Spleen (tissue), 11 donors: ENCODE measurements around the gene DCPS. TPM values are rescaled to one million over a fixed set of nuclear protein-coding genes. Genes with fewer than 3 reads are reported as not detected.

Source experiments
- DNase-seq: peaks from one replicate; pipeline ENCODE4 v3.0.0-alpha.2; 2020
- H3K27ac ChIP-seq, 8 donors: fragments of 200-600 bp; sonication (generic) in 7 of 8; 1 replicate in 4 of 8; 2 replicates in 4 of 8; pipeline versions ENCODE4 v1.5.0 to v1.8.0; 2016 to 2021; ENCODE audit warnings: inconsistent platforms in 4 of 8, mild to moderate bottlenecking in 4 of 8, moderate library complexity in 1 of 8
- H3K27me3 ChIP-seq, 7 donors: fragments of 200-600 bp; sonication (generic) in 6 of 7; replicated peaks in 1 of 7; 1 replicate in 4 of 7; 2 replicates in 3 of 7; pipeline versions ENCODE4 v1.5.0 to v1.8.0; 2016 to 2021; ENCODE audit warnings: inconsistent platforms in 3 of 7, mild to moderate bottlenecking in 1 of 7
- H3K36me3 ChIP-seq, 6 donors: fragments of 200-600 bp; sonication (generic) in 5 of 6; 1 replicate in 4 of 6; 2 replicates in 2 of 6; pipeline versions ENCODE4 v1.5.0 to v1.8.0; 2016 to 2021; ENCODE audit warnings: inconsistent platforms in 2 of 6
- H3K4me1 ChIP-seq, 6 donors: fragments of 200-600 bp; sonication (generic) in 5 of 6; 1 replicate in 3 of 6; 2 replicates in 3 of 6; pipeline versions ENCODE4 v1.5.0 to v1.8.0; 2016 to 2021; ENCODE audit warnings: inconsistent platforms in 3 of 6
- H3K4me3 ChIP-seq, 8 donors: fragments of 200-600 bp; sonication (generic) in 7 of 8; 1 replicate in 4 of 8; 2 replicates in 4 of 8; pipeline versions ENCODE4 v1.5.0 to v1.8.0; 2016 to 2021; ENCODE audit warnings: inconsistent platforms in 4 of 8, mild to moderate bottlenecking in 4 of 8, moderate library complexity in 2 of 8
- H3K9me3 ChIP-seq, 8 donors: fragments of 200-600 bp; sonication (generic) in 7 of 8; 1 replicate in 4 of 8; 2 replicates in 4 of 8; pipeline versions ENCODE4 v1.5.0 to v1.8.0; 2016 to 2021; ENCODE audit warnings: inconsistent platforms in 4 of 8
- POLR2A ChIP-seq, 3 donors: fragments of 450-650 bp; IDR thresholded peaks; one replicate each; pipeline ENCODE4 v1.5.1; 2017; ENCODE audit warnings: antibody characterized with exemption in 3 of 3, mild to moderate bottlenecking in 1 of 3
- POLR2AphosphoS5 ChIP-seq, 3 donors: sonication (generic); formaldehyde crosslinking; IDR thresholded peaks; one replicate each; pipeline ENCODE4 v1.5.1; 2017; ENCODE audit warnings: antibody characterized with exemption in 3 of 3
- WGBS, 5 donors: extraction: QIAGEN DNeasy Blood & Tissue Kit in 3 of 5; methylation state at CpG; one replicate each; pipeline versions ENCODE4 v1.1.5 to v1.1.7; 2013 to 2018; 5-methylcytosine and 5-hydroxymethylcytosine counted together
- intact Hi-C: fragments of 100-400 bp; cut with DNase I; formaldehyde crosslinking; loops from one replicate; pipeline ENCODE4 v1.15.0; 2023; ENCODE audit warnings: low total_unique reads
- polyA plus RNA-seq, 3 donors: library from polyadenylated mRNA; stranded (reverse); fragments of 200-250 nt; gene quantifications; one replicate each; pipeline ENCODE4 v1.2.1, GENCODE V29; 2013
- total RNA-seq, 7 donors: library from RNA; depleted of rRNA in 3 of 7; stranded (reverse); fragments of >200 nt in 3 of 7; fragmentation: NEBNext Ultra II Directional in 4 of 7; extraction: Animal tissue kit (Norgen Biotek cat#: 25700) in 4 of 7; gene quantifications; one replicate each; pipeline versions ENCODE4 v1.1.0 to v1.2.1, GENCODE V29; 2016 to 2021
- TF ChIP-seq, protein P1 (sequence below), 11 experiments: fragments of 200-600 bp in 7 of 11; fragments of 450-650 bp in 4 of 11; sonication (generic) in 4 of 11; IDR thresholded peaks in 8 of 11; conservative IDR thresholded peaks in 3 of 11; 1 replicate in 7 of 11; 2 replicates in 4 of 11; pipeline versions ENCODE4 v1.4.0 to v1.8.0; 2016 to 2021; ENCODE audit warnings: antibody characterized with exemption in 11 of 11, inconsistent platforms in 4 of 11, mild to moderate bottlenecking in 1 of 11
- donor health status: healthy with polysubstance abuse.
- donor health status: DM: no; HTN: no; CAD: no; lungs with moderate emphysema.
- donor health status: DM: no; HTN: no; CAD: no.
- donor health status: Bipolar disorder and iron deficiency.
- donor health status: healthy.
- donor health status: DM: no; HTN: no; CAD: no.
- donor health status: DM: yes; HTN: yes; CAD: no.

Gene DCPS
- total and polyA plus RNA-seq, 10 donors = 17.4 to 35.2 (median 22.7) TPM

DNA sequence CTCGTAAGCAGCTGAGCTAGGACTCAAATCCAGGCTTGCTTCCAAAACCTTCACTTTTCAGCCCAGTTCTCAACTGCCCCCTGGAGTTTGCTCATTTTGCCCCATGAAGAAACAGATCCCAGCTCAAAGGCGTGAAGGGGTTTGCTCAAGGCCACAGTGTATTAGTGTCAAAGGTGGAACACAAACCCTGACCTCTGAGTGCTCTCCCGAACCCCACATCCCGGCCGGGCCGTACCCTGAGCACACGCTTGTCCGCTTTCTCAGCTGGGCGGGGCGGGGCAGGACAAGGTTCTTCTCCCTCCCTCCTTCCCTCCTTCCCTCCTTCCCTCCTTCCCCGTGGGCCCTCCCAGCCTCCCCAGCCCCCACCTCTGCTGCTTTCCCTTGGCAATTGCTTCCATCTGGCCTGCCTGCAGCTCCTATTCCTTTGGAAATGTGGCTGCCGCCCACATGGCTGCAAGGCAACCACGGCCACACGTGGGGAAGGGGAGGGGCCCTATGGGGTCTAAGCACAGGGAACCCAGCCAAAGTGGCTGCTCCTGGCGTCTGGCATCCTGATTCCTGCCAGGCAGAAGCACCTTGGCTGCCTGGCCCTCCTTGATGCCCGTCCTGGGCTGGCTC is 55.7 kb downstream of the DCPS start:
- 57 to 71% (median 60%) methylated on average over 15 to 16 of the region's 16 CpGs for WGBS, 5 donors
- H3K27me3 ChIP-seq = no peaks in the 10 kb centered on the region
- intact Hi-C loops = no loop called here
- TF ChIP-seq POLR2AphosphoS5 (IDR thresholded peaks at IDR 0.05) = peak; percentile 10 to 50 (median 35)
- TF ChIP-seq, protein P1, sequence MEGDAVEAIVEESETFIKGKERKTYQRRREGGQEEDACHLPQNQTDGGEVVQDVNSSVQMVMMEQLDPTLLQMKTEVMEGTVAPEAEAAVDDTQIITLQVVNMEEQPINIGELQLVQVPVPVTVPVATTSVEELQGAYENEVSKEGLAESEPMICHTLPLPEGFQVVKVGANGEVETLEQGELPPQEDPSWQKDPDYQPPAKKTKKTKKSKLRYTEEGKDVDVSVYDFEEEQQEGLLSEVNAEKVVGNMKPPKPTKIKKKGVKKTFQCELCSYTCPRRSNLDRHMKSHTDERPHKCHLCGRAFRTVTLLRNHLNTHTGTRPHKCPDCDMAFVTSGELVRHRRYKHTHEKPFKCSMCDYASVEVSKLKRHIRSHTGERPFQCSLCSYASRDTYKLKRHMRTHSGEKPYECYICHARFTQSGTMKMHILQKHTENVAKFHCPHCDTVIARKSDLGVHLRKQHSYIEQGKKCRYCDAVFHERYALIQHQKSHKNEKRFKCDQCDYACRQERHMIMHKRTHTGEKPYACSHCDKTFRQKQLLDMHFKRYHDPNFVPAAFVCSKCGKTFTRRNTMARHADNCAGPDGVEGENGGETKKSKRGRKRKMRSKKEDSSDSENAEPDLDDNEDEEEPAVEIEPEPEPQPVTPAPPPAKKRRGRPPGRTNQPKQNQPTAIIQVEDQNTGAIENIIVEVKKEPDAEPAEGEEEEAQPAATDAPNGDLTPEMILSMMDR (IDR thresholded peaks at IDR 0.05 in 8 of 11, conservative IDR thresholded peaks at IDR 0.05 in 3 of 11) = no peak
- H3K4me1 ChIP-seq = peaks cover 21 to 91% (median 68%) of the 10 kb centered on the region in 6 donors
- H3K27ac ChIP-seq = peak overlapping the region in 7 of 8 donors; percentile 43 to 92 (median 88)
- no peaks in the 10 kb centered on the region for H3K36me3 ChIP-seq
- peak; percentile 76 for DNase-seq
- no peaks in the 10 kb centered on the region for H3K9me3 ChIP-seq
- H3K4me3 ChIP-seq = peak overlapping the region in 1 of 8 donors; percentile 3

DNA sequence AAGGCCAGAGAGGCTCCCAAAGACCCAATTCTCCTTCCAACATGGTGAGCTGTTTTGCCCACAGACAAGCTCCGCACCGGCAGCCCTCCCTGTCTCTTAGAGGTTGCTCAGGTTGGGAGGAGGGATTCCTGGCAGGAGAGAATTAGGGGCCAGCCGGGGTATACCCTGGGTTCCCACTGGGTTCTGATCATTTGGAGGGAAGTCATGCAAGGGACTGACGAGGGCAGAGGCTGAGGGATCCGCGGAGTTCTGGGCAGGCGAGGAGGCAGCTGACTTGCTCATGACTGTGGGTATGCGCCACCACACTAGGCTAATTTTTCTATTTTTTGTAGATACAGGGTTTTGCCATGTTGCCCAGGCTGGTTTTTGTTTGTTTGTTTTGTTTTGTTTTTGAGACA is 56.2 kb downstream of the DCPS start:
- Histone ChIP-seq H3K36me3 (no peaks in the 10 kb centered on the region), H3K27ac (peak overlapping the region in 7 of 8 donors; percentile 43 to 92 (median 88)), H3K9me3 (no peaks in the 10 kb centered on the region), H3K4me1 (peaks cover 16 to 86% (median 63%) of the 10 kb centered on the region in 6 donors), H3K27me3 (no peaks in the 10 kb centered on the region), H3K4me3 (peak overlapping the region in 1 of 8 donors; percentile 3)
- 83 to 91% (median 85%) methylated on average over 8 of the region's 8 CpGs for WGBS, 5 donors
- intact Hi-C loops = no loop called here
- DNase-seq = peak; percentile 69
- TF ChIP-seq POLR2AphosphoS5 (IDR thresholded peaks at IDR 0.05) = no peak
- TF ChIP-seq, protein P1 (IDR thresholded peaks at IDR 0.05 in 8 of 11, conservative IDR thresholded peaks at IDR 0.05 in 3 of 11) = no peak
- TF ChIP-seq POLR2A (IDR thresholded peaks at IDR 0.05) = no peak

DNA sequence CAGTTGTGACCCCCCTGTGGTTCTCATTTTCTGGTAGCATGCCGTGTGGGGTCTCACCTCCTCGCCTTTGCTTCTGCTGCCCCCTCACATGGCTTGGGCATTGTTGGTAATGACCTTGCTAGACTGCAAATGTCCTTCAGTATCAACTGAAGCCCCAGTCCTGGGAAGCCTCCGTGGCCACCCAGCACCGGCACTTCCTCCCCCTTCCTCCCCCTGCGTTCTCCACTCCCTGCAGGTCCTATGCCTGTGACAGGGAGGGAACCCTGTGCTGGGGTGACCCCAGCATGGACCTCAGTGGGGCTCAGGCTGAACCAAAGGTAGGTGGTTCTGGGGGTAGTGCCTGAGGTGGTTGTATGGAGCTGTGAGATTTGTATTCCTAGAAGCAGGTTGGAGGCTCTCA is 57.5 kb downstream of the DCPS start:
- 46 to 69% (median 50%) methylated on average over 5 of the region's 5 CpGs for WGBS, 5 donors

More for the DNA sequence above, 57.5 kb downstream of the DCPS start:
- Histone ChIP-seq H3K4me1 (peaks cover 11 to 88% (median 59%) of the 10 kb centered on the region in 6 donors), H3K36me3 (no peaks in the 10 kb centered on the region), H3K9me3 (no peaks in the 10 kb centered on the region), H3K27me3 (no peaks in the 10 kb centered on the region), H3K27ac (peak overlapping the region in 5 of 8 donors; percentile 41 to 92 (median 60)), H3K4me3 (no peak overlapping the region)
- peak; percentile 75 for DNase-seq
- TF ChIP-seq, protein P1 (IDR thresholded peaks at IDR 0.05 in 8 of 11, conservative IDR thresholded peaks at IDR 0.05 in 3 of 11) = no peak
- peak in 2 of 3 donors; percentile 22 to 43 for TF ChIP-seq POLR2AphosphoS5 (IDR thresholded peaks at IDR 0.05)
- intact Hi-C loops = no loop called here
